Vagina (tissue), 2 donors: ENCODE data around the gene BIN2. TPM values are rescaled to one million over a fixed set of nuclear protein-coding genes. Genes with fewer than 3 reads are reported as not detected.

ENCODE experiments used
- DNase-seq, 2 donors: peaks; one replicate each; pipeline ENCODE4 v3.0.0-alpha.2; 2017; ENCODE audit errors: extremely low spot score in 2 of 2
- H3K27ac ChIP-seq: fragments of 200-600 bp; sonication (generic); one replicate; pipeline ENCODE4 v1.5.1; 2019
- H3K27me3 ChIP-seq: fragments of 200-600 bp; sonication (generic); one replicate; pipeline ENCODE4 v1.5.1; 2019
- H3K36me3 ChIP-seq, 2 donors: fragments of 200-600 bp; sonication (generic); one replicate each; pipeline ENCODE4 v1.5.1; 2017 to 2019
- H3K4me1 ChIP-seq: fragments of 200-600 bp; sonication (generic); one replicate; pipeline ENCODE4 v1.5.1; 2019
- H3K4me3 ChIP-seq, 2 donors: fragments of 200-600 bp; sonication (generic); 1 replicate in 1 of 2; 2 replicates in 1 of 2; pipeline ENCODE4 v1.5.1; 2016 to 2019
- H3K9me3 ChIP-seq: fragments of 200-600 bp; sonication (generic); one replicate; pipeline ENCODE4 v1.5.1; 2019
- POLR2A ChIP-seq, 2 donors: fragments of 450-650 bp; IDR thresholded peaks; one replicate each; pipeline ENCODE4 v1.6.1; 2017; ENCODE audit warnings: antibody characterized with exemption in 2 of 2, mild to moderate bottlenecking in 2 of 2, moderate library complexity in 2 of 2
- POLR2AphosphoS5 ChIP-seq, 2 donors: sonication (generic); formaldehyde crosslinking; IDR thresholded peaks; one replicate each; pipeline ENCODE4 v1.9.0; 2017; ENCODE audit warnings: antibody characterized with exemption in 2 of 2, mild to moderate bottlenecking in 2 of 2, low read depth in 1 of 2; ENCODE audit not compliant: insufficient read depth in 1 of 2
- intact Hi-C: fragments of 100-400 bp; cut with DNase I; formaldehyde crosslinking; loops from one replicate; pipeline ENCODE4 v1.15.1; 2023
- total RNA-seq: library from RNA; depleted of rRNA; stranded (reverse); fragments of >200 nt; gene quantifications from one replicate; pipeline ENCODE4 v1.2.3, GENCODE V29; 2016
- TF ChIP-seq, protein P1 (sequence below), 3 experiments: fragments of 450-650 bp in 2 of 3; fragments of 200-600 bp in 1 of 3; sonication (generic) in 1 of 3; IDR thresholded peaks; one replicate each; pipeline ENCODE4 v1.5.1; 2017 to 2019; ENCODE audit warnings: antibody characterized with exemption in 3 of 3, mild to moderate bottlenecking in 2 of 3, moderate library complexity in 2 of 3

BIN2 gene
- total RNA-seq, 1 donor from 2014 or later = 6.4 TPM

DNA sequence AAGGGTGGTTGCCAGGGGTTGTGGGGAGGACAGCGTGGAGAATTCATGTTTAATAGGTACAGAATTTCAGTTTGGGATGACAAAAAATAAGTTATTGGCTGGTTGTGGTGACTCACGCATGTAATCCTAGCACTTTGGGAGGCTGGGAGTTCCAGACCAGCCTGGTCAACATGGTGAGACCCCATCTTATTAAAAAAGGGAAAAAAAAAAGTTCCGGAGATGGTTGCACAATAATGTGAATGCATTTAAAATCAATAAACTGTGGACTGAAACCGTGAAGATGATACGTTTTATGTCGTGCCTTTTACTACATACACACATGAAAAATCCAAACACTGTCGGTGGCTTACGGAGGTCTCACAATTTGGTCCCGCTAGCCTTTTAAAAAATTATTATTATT lies 46.7 kb upstream of the BIN2 start:
- intact Hi-C loops = no loop called here
- Histone ChIP-seq H3K9me3 (no peaks in the 10 kb centered on the region), H3K4me1 (peaks cover 11% of the 10 kb centered on the region), H3K36me3 (no peaks in the 10 kb centered on the region), H3K4me3 (no peak overlapping the region), H3K27me3 (no peaks in the 10 kb centered on the region), H3K27ac (no peak overlapping the region)
- no peak for DNase-seq
- TF ChIP-seq, protein P1, sequence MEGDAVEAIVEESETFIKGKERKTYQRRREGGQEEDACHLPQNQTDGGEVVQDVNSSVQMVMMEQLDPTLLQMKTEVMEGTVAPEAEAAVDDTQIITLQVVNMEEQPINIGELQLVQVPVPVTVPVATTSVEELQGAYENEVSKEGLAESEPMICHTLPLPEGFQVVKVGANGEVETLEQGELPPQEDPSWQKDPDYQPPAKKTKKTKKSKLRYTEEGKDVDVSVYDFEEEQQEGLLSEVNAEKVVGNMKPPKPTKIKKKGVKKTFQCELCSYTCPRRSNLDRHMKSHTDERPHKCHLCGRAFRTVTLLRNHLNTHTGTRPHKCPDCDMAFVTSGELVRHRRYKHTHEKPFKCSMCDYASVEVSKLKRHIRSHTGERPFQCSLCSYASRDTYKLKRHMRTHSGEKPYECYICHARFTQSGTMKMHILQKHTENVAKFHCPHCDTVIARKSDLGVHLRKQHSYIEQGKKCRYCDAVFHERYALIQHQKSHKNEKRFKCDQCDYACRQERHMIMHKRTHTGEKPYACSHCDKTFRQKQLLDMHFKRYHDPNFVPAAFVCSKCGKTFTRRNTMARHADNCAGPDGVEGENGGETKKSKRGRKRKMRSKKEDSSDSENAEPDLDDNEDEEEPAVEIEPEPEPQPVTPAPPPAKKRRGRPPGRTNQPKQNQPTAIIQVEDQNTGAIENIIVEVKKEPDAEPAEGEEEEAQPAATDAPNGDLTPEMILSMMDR (IDR thresholded peaks at IDR 0.05) = no peak
- TF ChIP-seq POLR2AphosphoS5 (IDR thresholded peaks at IDR 0.05; ENCODE audit: insufficient read depth in 1 of 2, low read depth in 1 of 2) = no peak
- TF ChIP-seq POLR2A (IDR thresholded peaks at IDR 0.05) = no peak

DNA sequence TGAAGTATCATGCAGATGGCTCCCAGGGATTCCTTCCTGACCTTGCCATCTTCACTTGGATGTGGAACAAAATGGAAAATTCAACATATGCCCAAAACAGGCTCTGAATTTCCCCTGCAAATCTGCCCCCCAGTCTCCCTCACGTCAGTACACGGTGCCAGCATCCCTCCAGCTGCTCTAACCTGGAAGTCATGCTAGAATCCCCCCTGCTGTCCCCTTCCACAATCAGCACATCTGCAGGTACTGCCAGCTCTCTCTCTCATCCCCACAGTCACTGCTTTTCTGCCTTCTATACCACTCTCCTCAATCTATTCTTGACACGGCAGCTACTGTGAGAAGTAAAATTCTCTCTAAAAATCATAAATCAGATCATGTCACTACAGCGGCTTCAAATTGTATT lies 45.6 kb upstream of the BIN2 start:
- no peak for DNase-seq
- Histone ChIP-seq H3K27ac (no peak overlapping the region), H3K9me3 (no peaks in the 10 kb centered on the region), H3K4me3 (no peak overlapping the region), H3K36me3 (no peaks in the 10 kb centered on the region), H3K4me1 (peaks cover 11% of the 10 kb centered on the region), H3K27me3 (no peaks in the 10 kb centered on the region)
- intact Hi-C loops = no loop called here
- no peak for TF ChIP-seq POLR2A (IDR thresholded peaks at IDR 0.05)
- TF ChIP-seq, protein P1 (IDR thresholded peaks at IDR 0.05) = no peak

DNA sequence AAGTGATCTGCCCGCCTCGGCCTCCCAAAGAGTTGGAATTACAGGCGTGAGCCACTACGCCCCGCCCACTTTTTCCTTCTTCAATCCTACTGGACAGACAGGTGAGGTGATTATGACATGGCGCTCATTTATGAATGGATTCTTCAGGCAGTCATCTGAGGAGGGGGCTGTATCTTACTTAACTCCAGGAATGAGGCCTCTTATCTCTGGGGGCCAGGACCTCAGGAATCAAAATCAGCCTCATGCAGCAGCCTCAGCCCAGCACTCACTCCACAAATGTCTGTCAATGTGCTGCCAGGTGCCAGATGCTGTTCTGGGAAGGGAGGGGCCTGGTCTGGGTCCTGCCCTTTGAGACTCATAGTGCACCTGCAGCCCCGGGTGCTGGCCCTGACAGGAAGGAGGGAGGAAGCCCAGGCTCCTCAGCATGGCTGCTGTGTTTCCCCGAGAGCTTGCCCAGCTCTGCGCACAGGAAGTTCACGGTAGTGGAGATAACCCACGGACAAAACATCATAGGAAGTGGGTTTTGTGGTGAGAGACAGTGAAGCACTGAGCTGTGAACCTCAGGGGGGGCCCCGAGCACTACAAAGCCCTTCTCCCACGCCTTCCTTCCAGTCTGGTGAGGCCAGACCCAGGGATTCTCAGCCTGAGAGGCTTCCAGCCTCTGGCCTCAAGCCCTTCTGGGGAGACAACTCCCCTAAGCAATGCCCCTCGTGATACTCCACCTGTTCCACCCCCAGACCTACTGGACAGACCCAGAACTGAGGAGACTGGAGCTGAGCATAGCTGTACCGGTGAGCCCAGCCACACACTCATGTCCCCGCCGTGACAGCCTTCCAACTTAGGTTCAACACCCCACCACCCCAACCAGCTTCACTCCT lies 44.9 kb upstream of the BIN2 start:
- no peak for DNase-seq
- H3K4me3 ChIP-seq = no peak overlapping the region
- no peaks in the 10 kb centered on the region for H3K27me3 ChIP-seq
- no peaks in the 10 kb centered on the region for H3K9me3 ChIP-seq
- H3K36me3 ChIP-seq = no peaks in the 10 kb centered on the region
- TF ChIP-seq POLR2AphosphoS5 (IDR thresholded peaks at IDR 0.05; ENCODE audit: insufficient read depth in 1 of 2, low read depth in 1 of 2) (peak in 1 of 2 donors; percentile 53), POLR2A (IDR thresholded peaks at IDR 0.05) (no peak)
- intact Hi-C loops = no loop called here
- peaks cover 11% of the 10 kb centered on the region for H3K4me1 ChIP-seq
- no peak overlapping the region for H3K27ac ChIP-seq

DNA sequence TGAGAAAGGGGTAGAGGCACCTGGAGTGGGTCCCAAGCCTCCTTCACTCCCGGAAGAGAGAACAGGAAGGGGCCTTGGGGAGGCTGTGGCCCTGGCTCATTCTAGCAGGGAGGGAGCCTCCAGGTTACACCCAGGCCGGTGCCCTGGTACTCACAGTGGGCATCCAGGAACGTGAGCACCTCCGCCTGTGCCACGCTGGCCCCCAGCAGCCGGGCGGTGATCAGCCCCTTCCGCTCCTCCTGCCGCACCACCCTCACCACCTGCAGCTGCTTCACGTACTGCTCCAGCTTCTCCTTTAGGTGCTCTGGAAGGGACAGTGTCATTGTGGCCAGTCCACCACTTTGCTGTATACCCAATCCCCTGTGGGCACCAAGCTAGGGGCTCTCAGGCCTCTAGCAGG lies 41.3 kb upstream of the BIN2 start:
- TF ChIP-seq POLR2A (IDR thresholded peaks at IDR 0.05) (no peak), POLR2AphosphoS5 (IDR thresholded peaks at IDR 0.05; ENCODE audit: insufficient read depth in 1 of 2, low read depth in 1 of 2) (no peak)
- TF ChIP-seq, protein P1 (IDR thresholded peaks at IDR 0.05) = no peak
- no peak for DNase-seq
- Histone ChIP-seq H3K36me3 (no peaks in the 10 kb centered on the region), H3K27ac (no peak overlapping the region), H3K9me3 (no peaks in the 10 kb centered on the region), H3K27me3 (no peaks in the 10 kb centered on the region), H3K4me3 (no peak overlapping the region), H3K4me1 (no peaks in the 10 kb centered on the region)
- intact Hi-C loops = no loop called here

DNA sequence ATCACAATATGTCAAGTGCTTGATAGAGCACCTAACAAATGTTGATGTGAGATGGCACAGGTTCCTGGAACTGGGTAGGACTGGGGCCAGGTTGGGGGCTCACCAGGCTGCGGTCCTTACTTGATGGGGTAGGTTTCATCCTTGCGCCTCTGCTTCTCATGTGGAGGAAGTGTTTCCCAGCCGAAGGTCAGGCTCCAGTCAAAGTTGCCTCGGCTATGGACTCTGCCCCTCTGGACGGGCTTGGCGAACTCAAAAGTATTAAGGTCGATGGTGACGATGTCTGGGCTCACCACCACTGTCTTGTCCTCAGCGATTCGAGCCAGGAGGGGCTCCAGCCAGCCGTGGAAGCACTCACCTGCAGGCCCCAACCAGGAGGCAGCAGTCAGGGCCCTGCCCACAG lies 40.0 kb upstream of the BIN2 start:
- Histone ChIP-seq H3K4me1 (no peaks in the 10 kb centered on the region), H3K27me3 (no peaks in the 10 kb centered on the region), H3K9me3 (no peaks in the 10 kb centered on the region), H3K4me3 (no peak overlapping the region), H3K27ac (no peak overlapping the region), H3K36me3 (no peaks in the 10 kb centered on the region)
- no peak for TF ChIP-seq POLR2A (IDR thresholded peaks at IDR 0.05)
- TF ChIP-seq POLR2AphosphoS5 (IDR thresholded peaks at IDR 0.05; ENCODE audit: insufficient read depth in 1 of 2, low read depth in 1 of 2) = no peak
- TF ChIP-seq, protein P1 (IDR thresholded peaks at IDR 0.05) = no peak
- no peak for DNase-seq
- intact Hi-C loops = no loop called here
